Gastrocnemius medialis (tissue), 4 donors: ENCODE results near the gene CD68. TPM values are rescaled to one million over a fixed set of nuclear protein-coding genes. Genes with fewer than 3 reads are reported as not detected.

ENCODE experiments used
- ATAC-seq, 2 donors: fragments of 150-250 bp; one replicate each; pipeline ENCODE4 v1.9.1; 2016
- DNase-seq, 2 donors: peaks; one replicate each; pipeline ENCODE4 v3.0.0-alpha.2; 2019
- H3K27ac ChIP-seq, 4 donors: fragments of 200-600 bp; sonication (generic); 1 replicate in 1 of 4; 2 replicates in 3 of 4; pipeline ENCODE4 v1.5.1; 2016 to 2018; ENCODE audit warnings: mild to moderate bottlenecking in 2 of 4, moderate library complexity in 1 of 4
- H3K27me3 ChIP-seq, 3 donors: fragments of 200-600 bp; sonication (generic) in 2 of 3; 1 replicate in 1 of 3; 2 replicates in 2 of 3; pipeline versions ENCODE4 v1.5.1 to v1.6.0; 2016 to 2019; ENCODE audit warnings: mild to moderate bottlenecking in 1 of 3, moderate library complexity in 1 of 3
- H3K36me3 ChIP-seq, 2 donors: fragments of 200-600 bp; sonication (generic) in 1 of 2; one replicate each; pipeline ENCODE4 v1.5.1; 2017 to 2018
- H3K4me1 ChIP-seq, 2 donors: fragments of 200-600 bp; sonication (generic) in 1 of 2; one replicate each; pipeline ENCODE4 v1.5.1; 2016 to 2017; ENCODE audit warnings: mild to moderate bottlenecking in 2 of 2
- H3K4me3 ChIP-seq, 4 donors: fragments of 200-600 bp; sonication (generic) in 3 of 4; 1 replicate in 1 of 4; 2 replicates in 3 of 4; pipeline ENCODE4 v1.5.1; 2016 to 2019; ENCODE audit warnings: mild to moderate bottlenecking in 2 of 4
- H3K9me3 ChIP-seq, 3 donors: fragments of 200-600 bp; sonication (generic) in 2 of 3; 1 replicate in 1 of 3; 2 replicates in 2 of 3; pipeline ENCODE4 v1.5.1; 2016 to 2019
- POLR2A ChIP-seq, 2 donors: fragments of 450-650 bp; IDR thresholded peaks; one replicate each; pipeline ENCODE4 v1.6.1; 2017; ENCODE audit warnings: antibody characterized with exemption in 2 of 2, mild to moderate bottlenecking in 2 of 2, moderate library complexity in 2 of 2
- in situ Hi-C, 4 donors: fragments of 200-750 bp; cut with MboI; loops; one replicate each; pipeline versions ENCODE4 v1.15.0 to v1.8.0; 2017; ENCODE audit warnings: low sequenced_read_pairs in 4 of 4
- intact Hi-C: fragments of 100-400 bp; cut with DNase I; formaldehyde crosslinking; loops from one replicate; pipeline ENCODE4 v1.15.1; 2023; ENCODE audit warnings: low total_unique reads
- total RNA-seq, 4 donors: library from RNA; depleted of rRNA; stranded (reverse); fragments of >200 nt; gene quantifications; one replicate each; pipeline versions ENCODE4 v1.1.0 to v1.2.3, GENCODE V29; 2016
- TF ChIP-seq, protein P1 (sequence below), 5 experiments: fragments of 450-650 bp in 3 of 5; fragments of 200-600 bp in 2 of 5; sonication (generic) in 2 of 5; IDR thresholded peaks in 4 of 5; conservative IDR thresholded peaks in 1 of 5; 1 replicate in 4 of 5; 2 replicates in 1 of 5; pipeline ENCODE4 v1.5.1; 2016 to 2019; ENCODE audit warnings: antibody characterized with exemption in 5 of 5, mild to moderate bottlenecking in 3 of 5, moderate library complexity in 3 of 5

Gene CD68
- total RNA-seq, 4 donors from 2014 or later: 10.1 to 66.5 (median 20.3) TPM

DNA sequence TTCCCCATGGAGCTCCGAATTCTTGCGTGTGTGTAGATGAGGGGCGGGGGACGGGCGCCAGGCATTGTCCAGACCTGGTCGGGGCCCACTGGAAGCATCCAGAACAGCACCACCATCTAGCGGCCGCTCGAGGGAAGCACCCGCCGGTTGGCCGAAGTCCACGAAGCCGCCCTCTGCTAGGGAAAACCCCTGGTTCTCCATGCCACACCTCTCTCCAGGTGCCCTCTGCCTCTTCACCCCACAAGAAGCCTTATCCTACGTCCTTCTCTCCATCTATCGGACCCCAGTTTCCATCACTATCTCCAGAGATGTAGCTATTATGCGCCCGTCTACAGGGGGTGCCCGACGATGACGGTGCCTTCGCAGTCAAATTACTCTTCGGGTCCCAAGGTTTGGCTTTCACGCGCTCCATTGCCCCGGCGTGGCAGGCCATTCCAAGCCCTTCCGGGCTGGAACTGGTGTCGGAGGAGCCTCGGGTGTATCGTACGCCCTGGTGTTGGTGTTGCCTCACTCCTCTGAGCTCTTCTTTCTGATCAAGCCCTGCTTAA is 18.3 kb upstream of the CD68 start:
- H3K4me1 ChIP-seq: peaks cover 48 to 62% of the 10 kb centered on the region in 2 donors
- in situ Hi-C loops: loop anchor here in 1 of 4 donors (10.0 to 25.0 kb wide), 2 partner anchors 124 to 216 kb away; partner anchors contain the start of genes CHRNB1, FGF11, SPEM2 and SPEM3

DNA sequence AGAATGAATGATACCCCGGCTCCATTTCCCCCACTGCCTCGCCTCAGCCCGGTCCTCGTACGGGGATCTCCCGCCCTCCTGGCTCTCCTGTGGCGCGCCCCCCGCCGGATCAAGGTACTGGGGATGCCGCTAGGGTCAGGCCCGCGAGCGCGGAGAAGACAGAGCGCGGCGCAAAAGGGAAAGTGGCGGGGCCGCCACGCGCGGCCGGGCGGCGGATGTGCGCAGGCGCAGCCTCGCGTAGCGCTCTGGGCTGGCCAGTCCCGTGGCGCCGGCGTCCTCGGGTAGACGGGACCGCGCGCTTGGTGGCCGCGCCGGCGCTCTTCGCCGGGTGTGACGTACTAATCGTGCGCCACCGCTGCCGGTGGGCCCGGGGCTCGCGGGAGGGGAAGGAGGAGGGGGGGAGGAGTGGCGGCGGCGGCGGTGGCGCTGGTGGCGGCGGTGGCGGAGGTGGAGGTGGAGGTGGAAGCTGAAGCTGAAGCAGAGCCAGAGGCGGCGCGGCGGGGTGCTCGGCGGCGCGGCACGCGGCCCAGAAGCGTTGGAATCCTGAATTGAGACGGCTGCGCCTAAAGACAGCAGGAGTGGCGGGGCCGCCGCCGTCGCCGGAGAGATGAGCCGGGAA is 17.7 kb upstream of the CD68 start, which contains the start of gene SENP3:
TSS of gene SENP3 (plus strand) at position 331 of the 619 bp plus-strand sequence. CDS start 1,158 bp downstream, outside the sequence.
- ATAC-seq (peak; percentile 75 to 82), DNase-seq (peak; percentile 84 to 88)
- no peaks in the 10 kb centered on the region for H3K9me3 ChIP-seq
- TF ChIP-seq POLR2A (IDR thresholded peaks at IDR 0.05): peak; percentile 76 to 84
- TF ChIP-seq, protein P1, sequence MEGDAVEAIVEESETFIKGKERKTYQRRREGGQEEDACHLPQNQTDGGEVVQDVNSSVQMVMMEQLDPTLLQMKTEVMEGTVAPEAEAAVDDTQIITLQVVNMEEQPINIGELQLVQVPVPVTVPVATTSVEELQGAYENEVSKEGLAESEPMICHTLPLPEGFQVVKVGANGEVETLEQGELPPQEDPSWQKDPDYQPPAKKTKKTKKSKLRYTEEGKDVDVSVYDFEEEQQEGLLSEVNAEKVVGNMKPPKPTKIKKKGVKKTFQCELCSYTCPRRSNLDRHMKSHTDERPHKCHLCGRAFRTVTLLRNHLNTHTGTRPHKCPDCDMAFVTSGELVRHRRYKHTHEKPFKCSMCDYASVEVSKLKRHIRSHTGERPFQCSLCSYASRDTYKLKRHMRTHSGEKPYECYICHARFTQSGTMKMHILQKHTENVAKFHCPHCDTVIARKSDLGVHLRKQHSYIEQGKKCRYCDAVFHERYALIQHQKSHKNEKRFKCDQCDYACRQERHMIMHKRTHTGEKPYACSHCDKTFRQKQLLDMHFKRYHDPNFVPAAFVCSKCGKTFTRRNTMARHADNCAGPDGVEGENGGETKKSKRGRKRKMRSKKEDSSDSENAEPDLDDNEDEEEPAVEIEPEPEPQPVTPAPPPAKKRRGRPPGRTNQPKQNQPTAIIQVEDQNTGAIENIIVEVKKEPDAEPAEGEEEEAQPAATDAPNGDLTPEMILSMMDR (IDR thresholded peaks at IDR 0.05 in 4 of 5, conservative IDR thresholded peaks at IDR 0.05 in 1 of 5): peak in 1 of 5 experiments; percentile 14
- peak within 1 kb of the TSS; percentile 93 to 96 (median 96) for H3K27ac ChIP-seq
- in situ Hi-C loops (loop anchor here in 1 of 4 donors (10.0 to 25.0 kb wide), 2 partner anchors 124 to 217 kb away; partner anchors contain the start of genes CHRNB1, FGF11, SPEM2 and SPEM3), intact Hi-C loops (loop anchor here (1.0 to 5.0 kb wide), 13 partner anchors 11 to 281 kb away; partner anchors contain the start of genes CHRNB1, FXR2, KCTD11 and NEURL4)
- peaks cover 0 to 39% of the 10 kb centered on the region in 2 donors for H3K36me3 ChIP-seq
- H3K27me3 ChIP-seq: no peaks in the 10 kb centered on the region
- peaks cover 48 to 62% of the 10 kb centered on the region in 2 donors for H3K4me1 ChIP-seq
- H3K4me3 ChIP-seq: peak within 1 kb of the TSS; percentile 87 to 95 (median 88)

More for the DNA sequence above, 18.3 kb upstream of the CD68 start:
- peaks cover 0 to 33% of the 10 kb centered on the region in 2 donors for H3K36me3 ChIP-seq
- H3K27me3 ChIP-seq: no peaks in the 10 kb centered on the region
- no peaks in the 10 kb centered on the region for H3K9me3 ChIP-seq
- TF ChIP-seq, protein P1 (IDR thresholded peaks at IDR 0.05 in 4 of 5, conservative IDR thresholded peaks at IDR 0.05 in 1 of 5): peak; percentile 90 to 91 (median 90)
- no peak for TF ChIP-seq POLR2A (IDR thresholded peaks at IDR 0.05)
- DNase-seq (peak; percentile 87 to 93), ATAC-seq (peak; percentile 83)
- H3K27ac ChIP-seq: peak overlapping the region; percentile 93 to 96 (median 96)
- intact Hi-C loops: loop anchor here (1.0 to 5.0 kb wide), 13 partner anchors 11 to 281 kb away; partner anchors contain the start of genes CHRNB1, FXR2, KCTD11 and NEURL4
- H3K4me3 ChIP-seq: peak overlapping the region; percentile 87 to 95 (median 88)

GRCh38 chr17:7562208-7562605 is 17.2 kb upstream of the CD68 start:
- ATAC-seq (no peak), DNase-seq (no peak)
- H3K4me3 ChIP-seq: peak overlapping the region; percentile 87 to 95 (median 88)
- peaks cover 0 to 44% of the 10 kb centered on the region in 2 donors for H3K36me3 ChIP-seq
- peaks cover 47 to 61% of the 10 kb centered on the region in 2 donors for H3K4me1 ChIP-seq
- no peaks in the 10 kb centered on the region for H3K27me3 ChIP-seq
- H3K27ac ChIP-seq: peak overlapping the region; percentile 93 to 96 (median 96)
- no peaks in the 10 kb centered on the region for H3K9me3 ChIP-seq
- intact Hi-C loops (loop anchor here (5.0 kb wide), 2 partner anchors 235 to 280 kb away; partner anchors contain the start of gene NEURL4), in situ Hi-C loops (loop anchor here in 1 of 4 donors (10.0 to 25.0 kb wide), 2 partner anchors 125 to 217 kb away; partner anchors contain the start of genes CHRNB1, FGF11, SPEM2 and SPEM3)
- TF ChIP-seq POLR2A (IDR thresholded peaks at IDR 0.05): no peak
- TF ChIP-seq, protein P1 (IDR thresholded peaks at IDR 0.05 in 4 of 5, conservative IDR thresholded peaks at IDR 0.05 in 1 of 5): no peak

DNA sequence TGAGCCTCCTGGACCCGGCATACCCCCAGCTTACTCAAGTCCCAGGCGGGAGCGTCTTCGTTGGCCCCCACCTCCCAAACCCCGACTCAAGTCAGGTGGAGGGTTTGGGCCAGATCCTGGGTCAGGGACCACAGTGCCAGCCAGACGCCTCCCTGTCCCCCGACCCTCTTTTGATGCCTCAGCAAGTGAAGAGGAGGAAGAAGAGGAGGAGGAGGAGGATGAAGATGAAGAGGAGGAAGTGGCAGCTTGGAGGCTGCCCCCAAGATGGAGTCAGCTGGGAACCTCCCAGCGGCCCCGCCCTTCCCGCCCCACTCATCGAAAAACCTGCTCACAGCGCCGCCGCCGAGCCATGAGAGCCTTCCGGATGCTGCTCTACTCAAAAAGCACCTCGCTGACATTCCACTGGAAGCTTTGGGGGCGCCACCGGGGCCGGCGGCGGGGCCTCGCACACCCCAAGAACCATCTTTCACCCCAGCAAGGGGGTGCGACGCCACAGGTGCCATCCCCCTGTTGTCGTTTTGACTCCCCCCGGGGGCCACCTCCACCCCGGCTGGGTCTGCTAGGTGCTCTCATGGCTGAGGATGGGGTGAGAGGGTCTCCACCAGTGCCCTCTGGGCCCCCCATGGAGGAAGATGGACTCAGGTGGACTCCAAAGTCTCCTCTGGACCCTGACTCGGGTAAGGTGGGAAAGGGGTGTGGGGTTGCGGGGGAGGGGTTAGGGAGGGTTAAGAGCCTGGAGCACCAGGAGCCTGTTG is 16.1 kb upstream of the CD68 start:
- Histone ChIP-seq H3K36me3 (peaks cover 0 to 48% of the 10 kb centered on the region in 2 donors), H3K4me1 (peaks cover 37 to 51% of the 10 kb centered on the region in 2 donors), H3K27ac (peak overlapping the region in 1 of 4 donors; percentile 96), H3K27me3 (no peaks in the 10 kb centered on the region), H3K4me3 (peak overlapping the region in 2 of 4 donors; percentile 87 to 95), H3K9me3 (no peaks in the 10 kb centered on the region)
- TF ChIP-seq, protein P1 (IDR thresholded peaks at IDR 0.05 in 4 of 5, conservative IDR thresholded peaks at IDR 0.05 in 1 of 5): no peak
- TF ChIP-seq POLR2A (IDR thresholded peaks at IDR 0.05): no peak
- intact Hi-C loops: loop anchor here (5.0 kb wide), 2 partner anchors 236 to 279 kb away; partner anchors contain the start of gene NEURL4
- DNase-seq (no peak), ATAC-seq (no peak)
- in situ Hi-C loops: loop anchor here in 1 of 4 donors (10.0 to 25.0 kb wide), 2 partner anchors 126 to 218 kb away; partner anchors contain the start of genes CHRNB1, FGF11, SPEM2 and SPEM3
